Measurements from ENCODE around the gene NAA80. TPM values are rescaled to one million over a fixed set of nuclear protein-coding genes. Genes with fewer than 3 reads are reported as not detected.
"Not testable (repeated sequence)": the region's sequence is repeated elsewhere in the genome, so short reads cannot be mapped to it uniquely, and the experiment has no call there.

The NAA80 gene
- total RNA-seq, 2 experiments from 2014 or later: 34.3 to 37.7 TPM

- Mint-ChIP-seq H3K9me3 (no peaks in the 10 kb centered on the region), H3K36me3 (no peaks in the 10 kb centered on the region), H3K27ac (no peak overlapping the region), H3K27me3 (peaks cover 40% of the 10 kb centered on the region), H3K4me1 (peaks cover 25% of the 10 kb centered on the region), H3K4me3 (no peak overlapping the region)
- ATAC-seq (ENCODE audit: low read depth) (no peak), DNase-seq (no peak)
- POLR2A ChIA-PET: no interaction called here
Measured at GRCh38 chr3:50273689-50274065, 25.5 kb downstream of the NAA80 start.

GRCh38 chr3:50272911-50273688 lies 26.1 kb downstream of the NAA80 start:
- peak; percentile 87 for ATAC-seq (ENCODE audit: low read depth)
- H3K4me1 Mint-ChIP-seq: peaks cover 25% of the 10 kb centered on the region
- DNase-seq: peak; percentile 95
- peaks cover 41% of the 10 kb centered on the region for H3K27me3 Mint-ChIP-seq
- no peak overlapping the region for H3K27ac Mint-ChIP-seq
- no peaks in the 10 kb centered on the region for H3K36me3 Mint-ChIP-seq
- H3K4me3 Mint-ChIP-seq: peak overlapping the region; percentile 70
- no peaks in the 10 kb centered on the region for H3K9me3 Mint-ChIP-seq
- POLR2A ChIA-PET: interaction anchor here (0.6 kb wide), 1 partner anchor 30 kb away, joined by 3 read pairs; no protein-coding TSS in a partner anchor

- not testable (repeated sequence) for ATAC-seq (ENCODE audit: low read depth); H3K4me3 Mint-ChIP-seq; H3K27ac Mint-ChIP-seq; DNase-seq; H3K36me3 Mint-ChIP-seq; H3K9me3 Mint-ChIP-seq
- POLR2A ChIA-PET: interaction anchor here (0.6 to 2.3 kb wide), 2 partner anchors 30 to 45 kb away, joined by 3 to 8 read pairs; no protein-coding TSS in a partner anchor
- Mint-ChIP-seq H3K4me1 (peaks cover 25% of the 10 kb centered on the region), H3K27me3 (peaks cover 39% of the 10 kb centered on the region)
Measured at GRCh38 chr3:50272538-50272910, 26.7 kb downstream of the NAA80 start.

- no peaks in the 10 kb centered on the region for H3K36me3 Mint-ChIP-seq
- peaks cover 37% of the 10 kb centered on the region for H3K27me3 Mint-ChIP-seq
- no peak overlapping the region for H3K4me3 Mint-ChIP-seq
- ATAC-seq (ENCODE audit: low read depth): no peak
- no peaks in the 10 kb centered on the region for H3K9me3 Mint-ChIP-seq
- H3K4me1 Mint-ChIP-seq: peaks cover 25% of the 10 kb centered on the region
- POLR2A ChIA-PET: interaction anchor here (1.6 to 2.3 kb wide), 2 partner anchors 25 to 44 kb away, joined by 5 to 8 read pairs; no protein-coding TSS in a partner anchor
- DNase-seq: no peak
- H3K27ac Mint-ChIP-seq: peak overlapping the region; percentile 41
Measured at GRCh38 chr3:50271314-50271936, 27.8 kb downstream of the NAA80 start.

- POLR2A ChIA-PET: interaction anchor here (1.6 to 2.3 kb wide), 2 partner anchors 24 to 43 kb away, joined by 5 to 8 read pairs; no protein-coding TSS in a partner anchor
- H3K27ac Mint-ChIP-seq: no peak overlapping the region
- H3K27me3 Mint-ChIP-seq: peaks cover 30% of the 10 kb centered on the region
- H3K4me1 Mint-ChIP-seq: peaks cover 20% of the 10 kb centered on the region
- ATAC-seq (ENCODE audit: low read depth) (no peak), DNase-seq (no peak)
- H3K36me3 Mint-ChIP-seq: no peaks in the 10 kb centered on the region
- H3K4me3 Mint-ChIP-seq: no peak overlapping the region
- H3K9me3 Mint-ChIP-seq: no peaks in the 10 kb centered on the region
Measured at GRCh38 chr3:50270422-50271224, 28.6 kb downstream of the NAA80 start.

GRCh38 chr3:50269977-50270413 lies 29.2 kb downstream of the NAA80 start:
- DNase-seq: no peak
- no peak overlapping the region for H3K4me3 Mint-ChIP-seq
- H3K27me3 Mint-ChIP-seq: peaks cover 24% of the 10 kb centered on the region
- H3K9me3 Mint-ChIP-seq: no peaks in the 10 kb centered on the region
- peaks cover 18% of the 10 kb centered on the region for H3K4me1 Mint-ChIP-seq
- no peak overlapping the region for H3K27ac Mint-ChIP-seq
- POLR2A ChIA-PET: no interaction called here
- ATAC-seq (ENCODE audit: low read depth): no peak
- no peaks in the 10 kb centered on the region for H3K36me3 Mint-ChIP-seq

GRCh38 chr3:50269460-50269859 lies 29.7 kb downstream of the NAA80 start:
- H3K27me3 Mint-ChIP-seq: peaks cover 20% of the 10 kb centered on the region

GRCh38 chr3:50268703-50269451 lies 30.3 kb downstream of the NAA80 start, which contains the start of gene SEMA3B:
SEMA3B (plus strand) TSS chr3:50269147; CDS start chr3:50269241, 94 bp downstream.
- Mint-ChIP-seq H3K27ac (no peak within 1 kb of the TSS), H3K27me3 (peaks cover 15% of the 10 kb centered on the region), H3K4me3 (no peak within 1 kb of the TSS), H3K9me3 (no peaks in the 10 kb centered on the region), H3K36me3 (no peaks in the 10 kb centered on the region), H3K4me1 (peaks cover 12% of the 10 kb centered on the region)
- POLR2A ChIA-PET: interaction anchor here (0.6 kb wide), 1 partner anchor 78 kb away, joined by 3 read pairs; no protein-coding TSS in a partner anchor
- DNase-seq (no peak), ATAC-seq (ENCODE audit: low read depth) (no peak)

More at GRCh38 chr3:50269460-50269859, 29.7 kb downstream of the NAA80 start:
- Mint-ChIP-seq H3K4me3 (no peak overlapping the region), H3K36me3 (no peaks in the 10 kb centered on the region), H3K4me1 (peaks cover 16% of the 10 kb centered on the region), H3K9me3 (no peaks in the 10 kb centered on the region), H3K27ac (no peak overlapping the region)
- DNase-seq (no peak), ATAC-seq (ENCODE audit: low read depth) (no peak)
- POLR2A ChIA-PET: interaction anchor here (0.6 kb wide), 1 partner anchor 79 kb away, joined by 3 read pairs; no protein-coding TSS in a partner anchor

- no peak overlapping the region for H3K27ac Mint-ChIP-seq
- H3K4me1 Mint-ChIP-seq: peaks cover 11% of the 10 kb centered on the region
- no peak for DNase-seq
- no peaks in the 10 kb centered on the region for H3K36me3 Mint-ChIP-seq
- no peaks in the 10 kb centered on the region for H3K9me3 Mint-ChIP-seq
- ATAC-seq (ENCODE audit: low read depth): no peak
- H3K4me3 Mint-ChIP-seq: no peak overlapping the region
- POLR2A ChIA-PET: no interaction called here
- peaks cover 15% of the 10 kb centered on the region for H3K27me3 Mint-ChIP-seq
Measured at GRCh38 chr3:50268276-50268675, 30.9 kb downstream of the NAA80 start.

GRCh38 chr3:50267280-50267913 lies 31.8 kb downstream of the NAA80 start:
- H3K4me1 Mint-ChIP-seq: peaks cover 6% of the 10 kb centered on the region
- DNase-seq (no peak), ATAC-seq (ENCODE audit: low read depth) (no peak)
- no peaks in the 10 kb centered on the region for H3K36me3 Mint-ChIP-seq
- H3K27me3 Mint-ChIP-seq: peaks cover 11% of the 10 kb centered on the region
- no peak overlapping the region for H3K27ac Mint-ChIP-seq
- no peaks in the 10 kb centered on the region for H3K9me3 Mint-ChIP-seq
- no peak overlapping the region for H3K4me3 Mint-ChIP-seq
- POLR2A ChIA-PET: interaction anchor here (1.0 to 1.7 kb wide), 2 partner anchors 13 to 32 kb away, joined by 4 read pairs; partner anchors contain the start of gene GNAI2

GRCh38 chr3:50266836-50267235 lies 32.4 kb downstream of the NAA80 start:
- ATAC-seq (ENCODE audit: low read depth): no peak
- Mint-ChIP-seq H3K36me3 (no peaks in the 10 kb centered on the region), H3K4me1 (peaks cover 4% of the 10 kb centered on the region), H3K27ac (no peak overlapping the region), H3K27me3 (peaks cover 11% of the 10 kb centered on the region), H3K9me3 (no peaks in the 10 kb centered on the region), H3K4me3 (no peak overlapping the region)
- POLR2A ChIA-PET: interaction anchor here (1.0 to 1.7 kb wide), 2 partner anchors 12 to 31 kb away, joined by 4 read pairs; partner anchors contain the start of gene GNAI2
- no peak for DNase-seq

- POLR2A ChIA-PET: interaction anchor here (1.7 kb wide), 1 partner anchor 11 kb away, joined by 4 read pairs; no protein-coding TSS in a partner anchor
Measured at GRCh38 chr3:50266017-50266416, 33.2 kb downstream of the NAA80 start.

More at GRCh38 chr3:50266017-50266416, 33.2 kb downstream of the NAA80 start:
- Mint-ChIP-seq H3K27ac (no peak overlapping the region), H3K36me3 (no peaks in the 10 kb centered on the region), H3K4me1 (no peaks in the 10 kb centered on the region), H3K27me3 (peaks cover 11% of the 10 kb centered on the region), H3K9me3 (no peaks in the 10 kb centered on the region), H3K4me3 (no peak overlapping the region)
- ATAC-seq (ENCODE audit: low read depth) (no peak), DNase-seq (no peak)
